HEK293 (cell line): Measurements from ENCODE around the gene GNAZ.

Experiments used
- CTCF ChIA-PET: fragments of 350-600 bp; formaldehyde crosslinking; extraction: SDS; loops from one replicate; lab custom pipeline; 2021; ENCODE audit warnings: antibody characterized with exemption; lab: Yijun Ruan, JAX
- POLR2A ChIA-PET: fragments of 300-600 bp; formaldehyde crosslinking; extraction: SDS; loops from one replicate; lab custom pipeline; 2020; ENCODE audit warnings: antibody characterized with exemption, inconsistent platforms; lab: Yijun Ruan, JAX
- H3K27ac ChIP-seq: fragments of 200-500 bp; sonication (Bioruptor generic); 2 replicates; pipeline ENCODE4 v1.5.1; 2014; ENCODE audit warnings: low read depth, low read length, control low read depth, inconsistent platforms; ENCODE audit errors: extremely low read depth
- H3K36me3 ChIP-seq, 2 experiments: fragments of 200-500 bp in 1 of 2; sonication (Bioruptor generic) in 1 of 2; 1 replicate in 1 of 2; 2 replicates in 1 of 2; pipeline ENCODE4 v1.5.1; 2014 to 2017; ENCODE audit warnings: inconsistent platforms in 2 of 2, low read length in 2 of 2; ENCODE audit not compliant: control insufficient read depth in 2 of 2, insufficient read depth in 1 of 2
- H3K4me1 ChIP-seq: fragments of 200-500 bp; sonication (Bioruptor generic); 2 replicates; pipeline ENCODE4 v1.5.1; 2014; ENCODE audit warnings: mild to moderate bottlenecking, low read length, inconsistent platforms; ENCODE audit not compliant: control insufficient read depth, insufficient read depth
- H3K4me3 ChIP-seq: 2 replicates; pipeline ENCODE4 v1.5.1; 2011; ENCODE audit warnings: low read depth, mild to moderate bottlenecking, control low read depth, low read length, moderate library complexity
- H3K9me3 ChIP-seq: fragments of 200-500 bp; sonication (Bioruptor generic); 2 replicates; pipeline ENCODE4 v1.5.1; 2014; ENCODE audit warnings: low read depth, low read length, inconsistent platforms; ENCODE audit not compliant: control insufficient read depth, insufficient read depth
- AEBP2 ChIP-seq: fragments of 450-650 bp; formaldehyde crosslinking; IDR thresholded peaks from 2 replicates; pipeline ENCODE4 v1.5.1; 2016; ENCODE audit warnings: missing biosample characterization, missing genetic modification characterization, borderline replicate concordance
- BCL11A ChIP-seq: fragments of 450-650 bp; formaldehyde crosslinking; IDR thresholded peaks from 2 replicates; pipeline ENCODE4 v1.5.1; 2016; ENCODE audit warnings: low read depth, missing biosample characterization, missing genetic modification characterization
- GLIS1 ChIP-seq: fragments of 450-650 bp; formaldehyde crosslinking; IDR thresholded peaks from 2 replicates; pipeline ENCODE4 v1.5.1; 2016; ENCODE audit warnings: missing biosample characterization, missing genetic modification characterization
- HIC1 ChIP-seq: fragments of 450-650 bp; formaldehyde crosslinking; IDR thresholded peaks from 2 replicates; pipeline ENCODE4 v1.5.1; 2016; ENCODE audit warnings: missing biosample characterization, missing genetic modification characterization
- MYNN ChIP-seq: fragments of 450-650 bp; formaldehyde crosslinking; IDR thresholded peaks from 2 replicates; pipeline ENCODE4 v1.5.1; 2016; ENCODE audit warnings: missing biosample characterization, missing genetic modification characterization, borderline replicate concordance
- SP3 ChIP-seq: fragments of 450-650 bp; formaldehyde crosslinking; IDR thresholded peaks from 2 replicates; pipeline ENCODE4 v1.5.1; 2016; ENCODE audit warnings: missing biosample characterization, missing genetic modification characterization
- TRIM28 ChIP-seq: IDR thresholded peaks from 2 replicates; pipeline ENCODE4 v1.6.1; 2011; ENCODE audit warnings: low read length, control low read depth, borderline replicate concordance
- ZBTB1 ChIP-seq: fragments of 450-650 bp; formaldehyde crosslinking; IDR thresholded peaks from 2 replicates; pipeline ENCODE4 v1.5.1; 2016; ENCODE audit warnings: missing biosample characterization, missing genetic modification characterization
- ZBTB8A ChIP-seq: fragments of 450-650 bp; formaldehyde crosslinking; IDR thresholded peaks from 2 replicates; pipeline ENCODE4 v1.5.1; 2016; ENCODE audit warnings: missing biosample characterization, missing genetic modification characterization
- ZIC2 ChIP-seq: fragments of 450-650 bp; formaldehyde crosslinking; IDR thresholded peaks from 2 replicates; pipeline ENCODE4 v1.5.1; 2016; ENCODE audit warnings: missing biosample characterization, missing genetic modification characterization
- ZNF138 ChIP-seq: fragments of 450-650 bp; formaldehyde crosslinking; IDR thresholded peaks from 2 replicates; pipeline ENCODE4 v1.5.1; 2016; ENCODE audit warnings: missing biosample characterization, missing genetic modification characterization, borderline replicate concordance
- ZNF146 ChIP-seq: fragments of 450-650 bp; formaldehyde crosslinking; IDR thresholded peaks from 2 replicates; pipeline ENCODE4 v1.5.1; 2016; ENCODE audit warnings: missing biosample characterization, missing genetic modification characterization
- ZNF155 ChIP-seq: fragments of 450-650 bp; formaldehyde crosslinking; IDR thresholded peaks from 2 replicates; pipeline ENCODE4 v1.5.1; 2016; ENCODE audit warnings: missing biosample characterization, missing genetic modification characterization
- ZNF18 ChIP-seq: fragments of 450-650 bp; formaldehyde crosslinking; IDR thresholded peaks from 2 replicates; pipeline ENCODE4 v1.5.1; 2016; ENCODE audit warnings: missing biosample characterization, missing genetic modification characterization
- ZNF202 ChIP-seq: fragments of 450-650 bp; formaldehyde crosslinking; IDR thresholded peaks from 2 replicates; pipeline ENCODE4 v1.5.1; 2016; ENCODE audit warnings: missing biosample characterization, missing genetic modification characterization, borderline replicate concordance
- ZNF211 ChIP-seq: fragments of 450-650 bp; formaldehyde crosslinking; IDR thresholded peaks from 2 replicates; pipeline ENCODE4 v1.5.1; 2016; ENCODE audit warnings: low read depth, missing biosample characterization, missing genetic modification characterization
- ZNF239 ChIP-seq: fragments of 450-650 bp; formaldehyde crosslinking; IDR thresholded peaks from 2 replicates; pipeline ENCODE4 v1.5.1; 2016; ENCODE audit warnings: missing biosample characterization, missing genetic modification characterization
- ZNF416 ChIP-seq: fragments of 450-650 bp; formaldehyde crosslinking; IDR thresholded peaks from 2 replicates; pipeline ENCODE4 v1.5.1; 2016; ENCODE audit warnings: missing biosample characterization, missing genetic modification characterization
- ZNF426 ChIP-seq: fragments of 450-650 bp; formaldehyde crosslinking; IDR thresholded peaks from 2 replicates; pipeline ENCODE4 v1.5.1; 2017; ENCODE audit warnings: missing biosample characterization, missing genetic modification characterization, mild to moderate bottlenecking, inconsistent platforms, moderate library complexity
- ZNF501 ChIP-seq: fragments of 450-650 bp; formaldehyde crosslinking; IDR thresholded peaks from 2 replicates; pipeline ENCODE4 v1.5.1; 2016; ENCODE audit warnings: missing biosample characterization, missing genetic modification characterization
- ZNF510 ChIP-seq: fragments of 450-650 bp; formaldehyde crosslinking; IDR thresholded peaks from 2 replicates; pipeline ENCODE4 v1.5.1; 2018; ENCODE audit warnings: mild to moderate bottlenecking, missing genetic modification characterization, missing biosample characterization; ENCODE audit not compliant: insufficient replicate concordance
- ZNF514 ChIP-seq: fragments of 450-650 bp; formaldehyde crosslinking; IDR thresholded peaks from 2 replicates; pipeline ENCODE4 v1.5.1; 2016; ENCODE audit warnings: missing biosample characterization, missing genetic modification characterization
- ZNF555 ChIP-seq: fragments of 450-650 bp; formaldehyde crosslinking; conservative IDR thresholded peaks from 2 replicates; pipeline ENCODE4 v1.5.1; 2017; ENCODE audit warnings: missing biosample characterization, mild to moderate bottlenecking, missing genetic modification characterization, inconsistent platforms
- ZNF558 ChIP-seq: fragments of 450-650 bp; formaldehyde crosslinking; IDR thresholded peaks from 2 replicates; pipeline ENCODE4 v1.5.1; 2016; ENCODE audit warnings: missing biosample characterization, missing genetic modification characterization
- ZNF560 ChIP-seq: fragments of 450-650 bp; formaldehyde crosslinking; IDR thresholded peaks from 2 replicates; pipeline ENCODE4 v1.5.1; 2017; ENCODE audit warnings: missing biosample characterization, missing genetic modification characterization, borderline replicate concordance
- ZNF600 ChIP-seq: fragments of 450-650 bp; formaldehyde crosslinking; IDR thresholded peaks from 2 replicates; pipeline ENCODE4 v1.5.1; 2016; ENCODE audit warnings: missing biosample characterization, missing genetic modification characterization
- ZNF626 ChIP-seq: fragments of 450-650 bp; sonication (Bioruptor Pico); formaldehyde crosslinking; IDR thresholded peaks from 2 replicates; pipeline ENCODE4 v1.5.1; 2018; ENCODE audit warnings: missing biosample characterization, missing genetic modification characterization, inconsistent platforms
- ZNF677 ChIP-seq: fragments of 450-650 bp; IDR thresholded peaks from 2 replicates; pipeline ENCODE4 v1.5.0; 2018; ENCODE audit warnings: missing biosample characterization, mild to moderate bottlenecking, missing genetic modification characterization, moderate library complexity
- ZNF701 ChIP-seq: fragments of 450-650 bp; formaldehyde crosslinking; IDR thresholded peaks from 2 replicates; pipeline ENCODE4 v1.5.1; 2016; ENCODE audit warnings: missing biosample characterization, missing genetic modification characterization
- ZNF785 ChIP-seq: fragments of 450-650 bp; formaldehyde crosslinking; IDR thresholded peaks from 2 replicates; pipeline ENCODE4 v1.5.1; 2016; ENCODE audit warnings: missing biosample characterization, missing genetic modification characterization
- ZNF830 ChIP-seq: fragments of 450-650 bp; IDR thresholded peaks from 2 replicates; pipeline ENCODE4 v1.5.0; 2018; ENCODE audit warnings: missing biosample characterization, missing genetic modification characterization, low read depth, mild to moderate bottlenecking, moderate library complexity
- ZSCAN30 ChIP-seq: fragments of 450-650 bp; IDR thresholded peaks from 2 replicates; pipeline ENCODE4 v1.5.1; 2018; ENCODE audit warnings: missing biosample characterization, mild to moderate bottlenecking, missing genetic modification characterization, moderate library complexity
- ZSCAN5A ChIP-seq: fragments of 450-650 bp; formaldehyde crosslinking; IDR thresholded peaks from 2 replicates; pipeline ENCODE4 v1.5.1; 2016; ENCODE audit warnings: missing biosample characterization, missing genetic modification characterization
- ZXDB ChIP-seq: fragments of 450-650 bp; formaldehyde crosslinking; IDR thresholded peaks from 2 replicates; pipeline ENCODE4 v1.5.1; 2016; ENCODE audit warnings: missing biosample characterization, missing genetic modification characterization

The GNAZ gene

GRCh38 chr22:23047265-23047664, 23.1 kb upstream of the GNAZ start:
- ChIA-PET CTCF (no interaction called here), POLR2A (no interaction called here)
- H3K9me3 ChIP-seq: no peaks in the 10 kb centered on the region
- TF ChIP-seq ZNF239 (tag by site-specific recombination): no peak
- TF ChIP-seq ZNF677 (tag by site-specific recombination): no peak
- TF ChIP-seq AEBP2: no peak
- TF ChIP-seq ZNF830: no peak
- no peak for TF ChIP-seq ZNF514 (tag by site-specific recombination)
- no peak for TF ChIP-seq MYNN (tag by site-specific recombination)
- no peak for TF ChIP-seq ZNF211
- TF ChIP-seq ZBTB8A: no peak
- TF ChIP-seq ZNF701 (tag by site-specific recombination): no peak
- TF ChIP-seq ZNF146 (tag by site-specific recombination): no peak
- no peak for TF ChIP-seq BCL11A (tag by site-specific recombination)
- TF ChIP-seq ZSCAN5A (tag by site-specific recombination): no peak
- no peak for TF ChIP-seq ZIC2
- no peak for TF ChIP-seq HIC1 (tag by site-specific recombination)
- TF ChIP-seq ZNF416: no peak
- TF ChIP-seq SP3 (tag by site-specific recombination): no peak
- TF ChIP-seq ZNF555: no peak
- TF ChIP-seq ZSCAN30 (tag by site-specific recombination): no peak
- no peak for TF ChIP-seq ZNF558 (tag by site-specific recombination)
- TF ChIP-seq TRIM28: no peak
- H3K36me3 ChIP-seq: no peaks in the 10 kb centered on the region
- no peaks in the 10 kb centered on the region for H3K4me1 ChIP-seq
- H3K4me3 ChIP-seq: no peak overlapping the region
- H3K27ac ChIP-seq: no peak overlapping the region

GRCh38 chr22:23047742-23048141, 22.6 kb upstream of the GNAZ start:
- Histone ChIP-seq H3K4me3 (no peak overlapping the region), H3K36me3 (no peaks in the 10 kb centered on the region), H3K4me1 (no peaks in the 10 kb centered on the region), H3K9me3 (no peaks in the 10 kb centered on the region), H3K27ac (no peak overlapping the region)
- ChIA-PET POLR2A (no interaction called here), CTCF (no interaction called here)
- TF ChIP-seq ZBTB1 (no peak), ZNF138 (no peak), ZNF18 (tag by site-specific recombination) (no peak), ZNF202 (tag by site-specific recombination) (no peak), ZNF600 (no peak), ZNF426 (tag by site-specific recombination) (no peak), ZNF510 (tag by site-specific recombination) (no peak), ZNF626 (tag by site-specific recombination) (no peak), ZNF501 (tag by site-specific recombination) (no peak), ZXDB (no peak), GLIS1 (tag by site-specific recombination) (no peak), ZNF785 (tag by site-specific recombination) (no peak), MYNN (tag by site-specific recombination) (no peak), ZNF155 (tag by site-specific recombination) (no peak), ZNF560 (tag by site-specific recombination) (no peak)
